Measurements from ENCODE around the gene AGPS. TPM values are rescaled to one million over a fixed set of nuclear protein-coding genes. Genes with fewer than 3 reads are reported as not detected.
A peak's percentile ranks its signal among the peaks of the same experiment; 100 is the strongest.

Gene AGPS
- total RNA-seq, 1 donor = 33.1 TPM

GRCh38 chr2:177525351-177525924, 132.9 kb downstream of the AGPS start:
- no peak for DNase-seq (ENCODE audit: low read depth)
- H3K4me3 ChIP-seq (ENCODE audit: low read depth, low read length) = no peak overlapping the region
- no peak for TF ChIP-seq CTCF (IDR thresholded peaks at IDR 0.05; ENCODE audit: insufficient read depth, low read length)

- no peak for TF ChIP-seq CTCF (IDR thresholded peaks at IDR 0.05; ENCODE audit: insufficient read depth, low read length)
- DNase-seq (ENCODE audit: low read depth) = no peak
- H3K4me3 ChIP-seq (ENCODE audit: low read depth, low read length) = no peak overlapping the region
Measured at GRCh38 chr2:177528351-177528933, 135.9 kb downstream of the AGPS start.

- H3K4me3 ChIP-seq (ENCODE audit: low read depth, low read length) = no peak overlapping the region
- DNase-seq (ENCODE audit: low read depth) = no peak
- TF ChIP-seq CTCF (IDR thresholded peaks at IDR 0.05; ENCODE audit: insufficient read depth, low read length) = no peak
Measured at GRCh38 chr2:177529166-177529565, 136.6 kb downstream of the AGPS start.

- no peak for TF ChIP-seq CTCF (IDR thresholded peaks at IDR 0.05; ENCODE audit: insufficient read depth, low read length)
- H3K4me3 ChIP-seq (ENCODE audit: low read depth, low read length) = no peak overlapping the region
- peak; percentile 58 for DNase-seq (ENCODE audit: low read depth)
Measured at GRCh38 chr2:177530561-177530960, 138.0 kb downstream of the AGPS start.

GRCh38 chr2:177531706-177532105, 139.1 kb downstream of the AGPS start:
- DNase-seq (ENCODE audit: low read depth) = no peak
- no peak overlapping the region for H3K4me3 ChIP-seq (ENCODE audit: low read depth, low read length)
- TF ChIP-seq CTCF (IDR thresholded peaks at IDR 0.05; ENCODE audit: insufficient read depth, low read length) = no peak

GRCh38 chr2:177532567-177532966, 140.0 kb downstream of the AGPS start:
- no peak for TF ChIP-seq CTCF (IDR thresholded peaks at IDR 0.05; ENCODE audit: insufficient read depth, low read length)
- DNase-seq (ENCODE audit: low read depth) = no peak
- no peak overlapping the region for H3K4me3 ChIP-seq (ENCODE audit: low read depth, low read length)

GRCh38 chr2:177533253-177533652, 140.7 kb downstream of the AGPS start:
- no peak for TF ChIP-seq CTCF (IDR thresholded peaks at IDR 0.05; ENCODE audit: insufficient read depth, low read length)
- H3K4me3 ChIP-seq (ENCODE audit: low read depth, low read length) = no peak overlapping the region
- DNase-seq (ENCODE audit: low read depth) = no peak

Data from fibroblast of the aortic adventitia (primary cell).